Natural killer cell treated with Interleukin-12 subunit alpha and Interleukin-12 subunit beta and Interleukin-15 and Interleukin-18, amount 100 ng/mL, for 72 hours (primary cell): ENCODE results near the gene COQ10A. TPM values are rescaled to one million over a fixed set of nuclear protein-coding genes. Genes with fewer than 3 reads are reported as not detected.

ENCODE experiments used
- total RNA-seq, 2 donors: library from RNA; stranded (reverse); gene quantifications; one replicate each; pipeline ENCODE4 v1.2.3, GENCODE V29; 2022

Gene COQ10A
- total RNA-seq, 2 donors from 2014 or later, result 15.4 to 26.1 TPM

Other genes starting within 250 kb of the COQ10A start
- gene IKZF4, start 245.9 kb upstream of the COQ10A start, total RNA-seq, result 10 to 100 TPM; 11.7 to 12.0 TPM
- gene RPS26, start 225.0 kb upstream of the COQ10A start, total RNA-seq, result 10 to 100 TPM; 24.6 to 48.3 TPM
- gene ERBB3, start 186.8 kb upstream of the COQ10A start, total RNA-seq, result not detected
- 100 to 1,000 TPM; 233 to 318 TPM for gene PA2G4, start 162.4 kb upstream of the COQ10A start, total RNA-seq
- 1,000 to 10,000 TPM; 2,363 to 2,700 TPM for gene RPL41, start 150.3 kb upstream of the COQ10A start, total RNA-seq
- gene ZC3H10, start 148.7 kb upstream of the COQ10A start, total RNA-seq, result 10 to 100 TPM; 11.4 to 14.9 TPM
- 100 to 1,000 TPM in 1 of 2 donors, 10 to 100 TPM in 1; 89.3 to 120 TPM for gene ESYT1, start 138.7 kb upstream of the COQ10A start, total RNA-seq
- 10 to 100 TPM; 32.0 to 65.5 TPM for gene MYL6B, start 114.4 kb upstream of the COQ10A start, total RNA-seq
- 1,000 to 10,000 TPM; 1,441 to 1,555 TPM for gene MYL6, start 108.6 kb upstream of the COQ10A start, total RNA-seq
- gene SMARCC2, start 77.5 kb upstream of the COQ10A start, total RNA-seq, result 100 to 1,000 TPM; 102 to 166 TPM
- gene RNF41, start 45.0 kb upstream of the COQ10A start, total RNA-seq, result 10 to 100 TPM; 34.1 to 48.8 TPM
- gene NABP2, start 42.6 kb upstream of the COQ10A start, total RNA-seq, result 10 to 100 TPM; 66.3 to 81.6 TPM
- 1 to 10 TPM in 1 of 2 donors, under 1 TPM in 1; 0.50 to 1.4 TPM for gene SLC39A5, start 36.9 kb upstream of the COQ10A start, total RNA-seq
- gene ANKRD52, start 8.6 kb upstream of the COQ10A start, total RNA-seq, result 10 to 100 TPM; 59.3 to 99.3 TPM
- 100 to 1,000 TPM; 206 to 278 TPM for gene CS, start 33.4 kb downstream of the COQ10A start, total RNA-seq
- 100 to 1,000 TPM; 132 to 162 TPM for gene CNPY2, start 49.0 kb downstream of the COQ10A start, total RNA-seq
- gene PAN2, start 67.1 kb downstream of the COQ10A start, total RNA-seq, result 10 to 100 TPM; 22.8 to 42.8 TPM
- 1 to 10 TPM in 1 of 2 donors, under 1 TPM in 1; 0.84 to 1.3 TPM for gene IL23A, start 71.9 kb downstream of the COQ10A start, total RNA-seq
- gene STAT2, start 93.2 kb downstream of the COQ10A start, total RNA-seq, result 100 to 1,000 TPM in 1 of 2 donors, 10 to 100 TPM in 1; 97.7 to 104 TPM
- not detected for gene APOF, start 95.9 kb downstream of the COQ10A start, total RNA-seq
- gene TIMELESS, start 182.5 kb downstream of the COQ10A start, total RNA-seq, result 10 to 100 TPM; 29.8 to 80.6 TPM
- gene MIP, start 187.7 kb downstream of the COQ10A start, total RNA-seq, result under 1 TPM in 1 of 2 donors, not detected in 1; 0.75 TPM
- 1 to 10 TPM; 2.8 to 6.9 TPM for gene SPRYD4, start 201.6 kb downstream of the COQ10A start, total RNA-seq
- under 1 TPM in 1 of 2 donors, not detected in 1; 0.17 TPM for gene GLS2, start 221.2 kb downstream of the COQ10A start, total RNA-seq